ENCODE results near the gene WFDC12.

Gene WFDC12

DNA sequence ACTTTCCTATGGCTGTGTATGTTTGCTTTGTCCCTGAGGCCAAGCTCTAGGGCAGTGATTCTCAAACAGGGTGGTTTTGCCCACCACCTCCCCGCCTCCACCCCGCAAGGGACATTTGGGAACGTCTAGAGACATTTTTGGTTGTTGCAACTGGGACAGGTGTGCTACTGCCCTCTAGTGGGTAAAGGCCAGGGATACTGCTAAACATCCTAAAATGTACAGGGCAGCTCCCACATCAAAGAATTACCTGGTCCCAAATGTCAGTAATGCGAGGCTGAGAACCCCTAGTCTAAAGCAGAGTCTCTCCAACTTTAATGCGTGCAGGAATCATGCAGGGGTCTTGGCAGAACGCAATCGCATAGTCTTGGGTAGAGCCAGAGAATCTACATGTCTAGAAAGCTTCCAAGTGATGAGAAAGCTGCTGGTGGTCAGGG is 28.4 kb downstream of the WFDC12 start:
- TF ChIP-seq TAF1 (IDR thresholded peaks at IDR 0.05; ENCODE audit: borderline replicate concordance, insufficient read depth, low read length) (no peak), SIN3A (IDR thresholded peaks at IDR 0.05; ENCODE audit: borderline replicate concordance, insufficient read depth, low read length) (no peak), FOXP2 (optimal IDR thresholded peaks at IDR 0.05; ENCODE audit: borderline replicate concordance, extremely low read depth, extremely low read length, insufficient read depth) (no peak), REST (IDR thresholded peaks at IDR 0.05; ENCODE audit: insufficient read depth in 1 of 2, low read depth in 2 of 2, low read length in 2 of 2) (no peak), POLR2AphosphoS5 (IDR thresholded peaks at IDR 0.05; ENCODE audit: low read depth, low read length) (no peak)

GRCh38 chr20:45094864-45095574 is 29.2 kb downstream of the WFDC12 start:
- TF ChIP-seq SIN3A (IDR thresholded peaks at IDR 0.05; ENCODE audit: borderline replicate concordance, insufficient read depth, low read length): no peak
- TF ChIP-seq POLR2AphosphoS5 (IDR thresholded peaks at IDR 0.05; ENCODE audit: low read depth, low read length): no peak
- no peak for TF ChIP-seq TAF1 (IDR thresholded peaks at IDR 0.05; ENCODE audit: borderline replicate concordance, insufficient read depth, low read length)
- no peak for TF ChIP-seq FOXP2 (optimal IDR thresholded peaks at IDR 0.05; ENCODE audit: borderline replicate concordance, extremely low read depth, extremely low read length, insufficient read depth)
- no peak for TF ChIP-seq REST (IDR thresholded peaks at IDR 0.05; ENCODE audit: insufficient read depth in 1 of 2, low read depth in 2 of 2, low read length in 2 of 2)

DNA sequence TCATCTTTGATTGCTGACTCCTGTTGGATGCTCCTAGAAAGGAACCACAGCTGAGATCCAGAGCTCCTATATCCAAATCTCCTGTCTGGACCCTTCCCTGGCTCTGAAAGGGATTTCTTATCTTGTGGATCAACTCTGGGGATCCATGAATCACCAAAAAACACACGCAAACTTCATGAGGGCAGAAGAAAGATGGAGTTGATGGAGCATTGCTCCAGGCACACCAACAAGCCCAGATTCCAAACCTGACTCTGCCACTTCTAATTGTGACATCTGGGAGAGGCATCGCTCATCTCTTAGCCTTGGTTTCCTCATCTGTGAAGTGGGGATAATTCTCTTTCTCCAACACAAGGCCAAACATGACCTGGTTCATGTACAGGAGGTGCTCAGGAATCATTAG is 30.1 kb downstream of the WFDC12 start:
- TF ChIP-seq POLR2AphosphoS5 (IDR thresholded peaks at IDR 0.05; ENCODE audit: low read depth, low read length): no peak
- no peak for TF ChIP-seq REST (IDR thresholded peaks at IDR 0.05; ENCODE audit: insufficient read depth in 1 of 2, low read depth in 2 of 2, low read length in 2 of 2)
- no peak for TF ChIP-seq TAF1 (IDR thresholded peaks at IDR 0.05; ENCODE audit: borderline replicate concordance, insufficient read depth, low read length)
- no peak for TF ChIP-seq SIN3A (IDR thresholded peaks at IDR 0.05; ENCODE audit: borderline replicate concordance, insufficient read depth, low read length)
- no peak for TF ChIP-seq FOXP2 (optimal IDR thresholded peaks at IDR 0.05; ENCODE audit: borderline replicate concordance, extremely low read depth, extremely low read length, insufficient read depth)

DNA sequence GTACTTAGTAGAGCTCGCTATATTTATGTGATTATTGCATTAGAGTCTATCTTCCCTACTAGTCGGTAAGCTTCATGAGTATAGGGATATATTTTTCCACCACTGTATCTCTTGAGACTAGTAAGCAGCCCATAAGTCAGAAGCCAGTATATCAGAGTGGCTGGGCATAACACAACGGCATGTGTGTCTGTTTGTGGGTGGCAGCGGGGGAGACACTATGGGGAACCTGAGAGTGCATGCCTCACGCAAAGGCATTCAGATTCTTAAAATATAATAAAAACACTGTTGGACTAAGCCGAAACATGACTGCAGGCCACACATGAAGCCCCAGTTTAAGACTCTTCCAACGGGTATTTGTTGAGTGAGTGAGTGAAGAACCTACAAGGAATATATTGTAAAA is 31.4 kb downstream of the WFDC12 start:
- TF ChIP-seq FOXP2 (optimal IDR thresholded peaks at IDR 0.05; ENCODE audit: borderline replicate concordance, extremely low read depth, extremely low read length, insufficient read depth) (no peak), SIN3A (IDR thresholded peaks at IDR 0.05; ENCODE audit: borderline replicate concordance, insufficient read depth, low read length) (no peak), REST (IDR thresholded peaks at IDR 0.05; ENCODE audit: insufficient read depth in 1 of 2, low read depth in 2 of 2, low read length in 2 of 2) (no peak), TAF1 (IDR thresholded peaks at IDR 0.05; ENCODE audit: borderline replicate concordance, insufficient read depth, low read length) (no peak), POLR2AphosphoS5 (IDR thresholded peaks at IDR 0.05; ENCODE audit: low read depth, low read length) (no peak)
